PFSK-1 (cell line): Measurements from ENCODE around the gene SLC35F1.

Source experiments
- POLR2AphosphoS5 ChIP-seq: IDR thresholded peaks from 2 replicates; pipeline ENCODE4 v1.6.1; 2012; ENCODE audit warnings: low read depth, mild to moderate bottlenecking, control low read depth, low read length, moderate library complexity
- SIN3A ChIP-seq: IDR thresholded peaks from 2 replicates; pipeline ENCODE4 v1.6.1; 2012; ENCODE audit warnings: mild to moderate bottlenecking, low read length, moderate library complexity, borderline replicate concordance; ENCODE audit not compliant: insufficient read depth
- TAF1 ChIP-seq: IDR thresholded peaks from 2 replicates; pipeline ENCODE4 v1.6.1; 2012; ENCODE audit warnings: low read length, control low read depth, borderline replicate concordance; ENCODE audit not compliant: insufficient read depth
- TF ChIP-seq, protein P1 (sequence below), 2 experiments: IDR thresholded peaks; 2 replicates each; pipeline versions ENCODE4 v1.6.1 to v1.8.0; 2011 to 2012; ENCODE audit warnings: low read depth in 2 of 2, low read length in 2 of 2, control low read depth in 1 of 2, inconsistent platforms in 1 of 2, mild to moderate bottlenecking in 1 of 2, moderate library complexity in 1 of 2; ENCODE audit not compliant: insufficient read depth in 1 of 2

DNA sequence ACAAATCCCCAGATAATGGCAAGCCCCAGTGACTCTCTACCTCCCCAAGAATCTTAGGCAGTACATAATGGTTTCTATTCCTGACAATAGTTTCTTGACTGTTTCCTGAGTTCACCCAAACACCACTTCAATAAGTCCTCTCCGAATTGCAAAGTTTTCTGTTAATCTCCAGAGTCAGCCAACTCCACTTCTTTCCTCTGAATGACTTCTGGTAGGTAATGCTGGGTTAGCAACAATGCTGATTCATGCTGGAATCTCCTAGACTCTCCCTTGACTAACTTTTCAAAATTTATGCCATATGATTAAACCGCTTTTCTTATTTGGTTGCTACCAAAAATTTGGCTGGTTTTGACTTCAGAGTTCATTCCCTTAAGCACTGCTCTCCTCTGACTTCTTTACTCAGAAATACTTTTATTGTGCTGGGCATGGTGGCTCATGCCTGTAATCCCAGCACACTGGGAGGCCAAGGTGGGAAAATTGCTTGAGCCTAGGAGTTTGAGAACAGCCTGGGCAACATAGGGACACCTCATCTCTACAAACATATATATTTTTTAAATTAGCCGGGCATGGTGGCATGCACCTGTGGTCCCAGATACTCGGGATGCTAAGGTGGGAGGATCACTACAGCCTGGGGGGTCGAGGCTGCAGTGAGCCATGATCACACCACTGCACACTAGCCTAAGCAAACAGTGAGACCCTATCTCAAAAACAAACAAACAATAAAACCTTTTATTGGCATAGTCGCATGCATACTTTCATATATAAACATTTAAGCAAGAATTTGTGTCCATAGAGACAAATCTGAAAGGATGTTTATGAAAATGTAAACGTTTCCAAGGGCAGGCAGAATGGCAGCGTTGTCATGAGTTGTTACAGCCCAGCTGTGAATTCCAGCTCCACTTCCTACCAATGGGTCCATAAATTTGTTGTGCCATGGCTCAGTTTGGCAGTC is 391.7 kb downstream of the SLC35F1 start:
- TF ChIP-seq SIN3A: no peak
- TF ChIP-seq TAF1: no peak
- no peak for TF ChIP-seq POLR2AphosphoS5
- TF ChIP-seq, protein P1, sequence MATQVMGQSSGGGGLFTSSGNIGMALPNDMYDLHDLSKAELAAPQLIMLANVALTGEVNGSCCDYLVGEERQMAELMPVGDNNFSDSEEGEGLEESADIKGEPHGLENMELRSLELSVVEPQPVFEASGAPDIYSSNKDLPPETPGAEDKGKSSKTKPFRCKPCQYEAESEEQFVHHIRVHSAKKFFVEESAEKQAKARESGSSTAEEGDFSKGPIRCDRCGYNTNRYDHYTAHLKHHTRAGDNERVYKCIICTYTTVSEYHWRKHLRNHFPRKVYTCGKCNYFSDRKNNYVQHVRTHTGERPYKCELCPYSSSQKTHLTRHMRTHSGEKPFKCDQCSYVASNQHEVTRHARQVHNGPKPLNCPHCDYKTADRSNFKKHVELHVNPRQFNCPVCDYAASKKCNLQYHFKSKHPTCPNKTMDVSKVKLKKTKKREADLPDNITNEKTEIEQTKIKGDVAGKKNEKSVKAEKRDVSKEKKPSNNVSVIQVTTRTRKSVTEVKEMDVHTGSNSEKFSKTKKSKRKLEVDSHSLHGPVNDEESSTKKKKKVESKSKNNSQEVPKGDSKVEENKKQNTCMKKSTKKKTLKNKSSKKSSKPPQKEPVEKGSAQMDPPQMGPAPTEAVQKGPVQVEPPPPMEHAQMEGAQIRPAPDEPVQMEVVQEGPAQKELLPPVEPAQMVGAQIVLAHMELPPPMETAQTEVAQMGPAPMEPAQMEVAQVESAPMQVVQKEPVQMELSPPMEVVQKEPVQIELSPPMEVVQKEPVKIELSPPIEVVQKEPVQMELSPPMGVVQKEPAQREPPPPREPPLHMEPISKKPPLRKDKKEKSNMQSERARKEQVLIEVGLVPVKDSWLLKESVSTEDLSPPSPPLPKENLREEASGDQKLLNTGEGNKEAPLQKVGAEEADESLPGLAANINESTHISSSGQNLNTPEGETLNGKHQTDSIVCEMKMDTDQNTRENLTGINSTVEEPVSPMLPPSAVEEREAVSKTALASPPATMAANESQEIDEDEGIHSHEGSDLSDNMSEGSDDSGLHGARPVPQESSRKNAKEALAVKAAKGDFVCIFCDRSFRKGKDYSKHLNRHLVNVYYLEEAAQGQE (IDR thresholded peaks at IDR 0.05; ENCODE audit: insufficient read depth in 1 of 2, low read depth in 2 of 2, low read length in 2 of 2): no peak
